Activated CD4-positive, alpha-beta T cell treated with anti-CD3 and anti-CD28 coated beads, Interleukin-2, amount 50 U/mL, for 16 hours (primary cell): ENCODE measurements around the gene NCKAP5.

Experiments used
- DNase-seq: peaks from one replicate; pipeline ENCODE4 v3.0.0-alpha.2; 2020

Gene NCKAP5

GRCh38 chr2:133573491-133574162 lies 5.4 kb upstream of the NCKAP5 start:
- DNase-seq = no peak

DNA sequence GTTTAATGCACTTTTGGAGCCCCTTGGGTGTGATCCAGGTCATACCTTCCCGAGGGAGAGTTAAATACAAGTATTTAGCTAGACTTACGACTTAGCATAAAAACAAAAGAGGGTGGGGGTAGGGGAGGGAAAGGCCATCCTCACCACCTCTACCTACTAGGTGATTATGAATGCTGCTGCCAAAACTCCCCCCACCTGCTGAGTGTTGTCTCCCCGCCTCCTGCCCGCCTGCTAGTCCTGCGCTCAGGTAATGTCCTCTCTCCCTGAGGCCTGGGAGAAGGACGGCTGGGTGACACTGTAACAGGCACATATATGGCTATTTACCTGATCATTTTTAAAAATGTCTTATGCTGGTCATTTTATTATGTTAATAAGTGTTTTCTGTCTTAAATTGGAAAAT lies 3.0 kb upstream of the NCKAP5 start:
- no peak for DNase-seq

DNA sequence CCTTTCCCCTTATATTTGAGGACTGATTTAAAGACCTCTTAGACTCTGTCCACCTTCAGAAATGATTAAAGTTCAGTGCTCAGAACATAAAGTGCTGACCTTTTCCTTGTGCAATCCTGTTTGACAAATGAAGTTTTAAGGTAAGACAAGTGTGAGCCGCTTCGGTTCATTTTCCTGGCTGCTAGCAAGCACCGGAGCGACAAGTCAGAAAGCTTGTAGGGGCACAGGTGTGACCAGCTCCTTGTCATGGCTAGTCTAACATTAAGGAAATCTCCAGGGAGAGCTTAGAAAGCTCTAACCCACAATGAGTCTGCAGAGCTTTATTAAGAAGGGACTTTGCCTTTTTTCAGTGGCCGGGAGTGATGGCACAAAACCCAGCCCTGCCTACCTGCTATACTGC lies 2.3 kb upstream of the NCKAP5 start:
- DNase-seq = no peak

GRCh38 chr2:133569286-133569830 lies 1.1 kb upstream of the NCKAP5 start:
- DNase-seq = no peak

DNA sequence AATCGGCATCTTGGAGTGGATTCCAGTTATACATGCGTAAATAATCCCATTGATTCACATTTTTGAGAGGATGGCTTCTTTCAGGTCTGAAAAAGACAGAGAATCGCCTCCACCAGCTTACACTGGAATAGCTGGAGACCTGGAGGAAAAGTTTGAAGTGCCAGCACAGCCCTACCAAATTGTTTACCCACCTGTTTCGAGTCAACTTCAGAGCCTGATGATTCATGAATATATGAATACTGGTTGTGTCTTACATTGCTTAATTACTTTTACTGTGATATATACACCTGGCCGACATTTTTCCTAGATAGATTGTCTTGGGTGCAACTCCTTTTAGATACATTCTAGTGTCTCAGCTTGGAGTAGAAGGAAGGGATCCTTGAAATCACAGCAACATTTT lies 335 bp upstream of the NCKAP5 start:
- no peak for DNase-seq

DNA sequence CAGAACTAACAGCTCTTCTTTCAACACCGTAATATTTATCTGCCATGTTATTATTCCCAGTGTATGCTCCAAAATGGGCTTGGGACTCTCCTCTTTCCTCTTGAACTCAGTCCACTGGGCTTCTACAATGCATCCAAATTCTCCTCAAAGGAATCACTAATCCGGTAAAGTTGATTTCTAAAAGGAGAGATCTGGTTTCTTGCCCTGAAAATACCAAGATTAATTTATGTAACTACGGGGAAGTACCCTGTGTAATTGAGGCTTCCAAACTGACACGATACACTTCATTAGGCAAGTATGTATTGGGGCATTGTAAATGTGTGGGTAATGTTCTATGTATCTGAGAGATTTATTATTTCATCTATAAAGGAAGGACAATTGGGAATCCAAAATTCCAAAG lies 5.7 kb downstream of the NCKAP5 start:
- no peak for DNase-seq

DNA sequence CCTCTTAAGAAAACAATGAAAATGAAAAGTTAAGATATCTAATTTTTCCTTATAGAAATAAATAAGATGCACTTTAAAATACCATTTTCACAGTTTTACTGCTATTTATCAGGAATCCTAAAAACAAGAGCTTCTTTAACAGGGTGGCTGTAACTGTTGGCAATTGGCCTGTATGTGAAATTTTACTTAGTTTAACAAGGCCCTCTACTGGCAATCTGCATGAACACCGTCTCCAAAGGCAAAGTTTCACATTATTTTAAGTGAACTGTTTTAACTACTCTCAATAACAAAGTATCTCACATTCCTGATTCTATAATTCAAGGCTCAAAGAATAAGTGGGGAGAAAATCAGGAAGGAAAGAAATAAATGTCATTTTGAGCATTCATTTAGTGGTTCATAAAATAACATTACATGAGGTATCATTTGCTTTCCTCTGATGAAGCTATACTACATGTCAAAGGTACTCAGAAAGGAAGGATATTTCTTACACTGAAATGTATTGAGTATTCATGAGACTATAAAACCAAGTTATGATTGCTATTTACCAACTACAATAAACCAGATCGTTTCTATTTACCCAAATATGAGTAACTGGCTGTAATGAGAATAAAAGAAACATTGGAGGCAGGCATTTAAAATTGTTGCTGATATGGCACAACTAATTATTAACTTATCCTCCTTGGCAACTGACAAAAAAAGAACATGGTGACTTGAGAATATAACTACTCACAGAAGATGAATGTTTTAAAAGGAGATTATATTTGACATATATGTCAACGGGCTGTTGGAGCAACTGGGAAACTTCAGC lies 7.0 kb downstream of the NCKAP5 start:
- DNase-seq = no peak

- no peak for DNase-seq
Observed at GRCh38 chr2:133557614-133558013, 10.6 kb downstream of the NCKAP5 start.

DNA sequence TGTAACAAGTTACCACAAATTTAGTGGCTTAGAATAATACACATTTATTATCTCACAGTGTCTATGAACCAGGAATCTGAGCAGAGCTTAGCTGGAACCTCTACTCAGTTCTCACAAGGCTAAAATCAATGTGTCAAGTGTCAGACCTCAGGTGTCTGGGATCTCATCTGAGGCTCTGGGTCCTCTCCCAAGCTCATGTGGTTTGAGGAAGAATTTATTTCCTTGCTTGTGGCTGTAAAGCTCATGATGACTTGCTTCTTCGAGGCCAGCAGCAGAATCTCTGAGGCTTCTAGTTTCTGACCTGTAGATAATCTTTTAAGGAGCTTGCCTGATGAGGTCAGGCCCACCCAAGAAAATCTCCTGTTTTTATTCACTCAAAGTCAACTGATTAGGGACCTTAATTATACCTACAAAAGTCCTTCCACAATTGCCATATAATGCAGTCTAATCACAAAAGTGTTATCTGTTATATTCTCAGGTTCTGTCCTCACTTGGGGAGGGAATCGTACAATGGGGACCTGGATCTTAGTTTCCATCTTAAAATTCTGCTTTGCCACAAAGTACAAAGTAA lies 14.3 kb downstream of the NCKAP5 start:
- no peak for DNase-seq

- DNase-seq = no peak
Observed at GRCh38 chr2:133553251-133553650, 15.0 kb downstream of the NCKAP5 start.

GRCh38 chr2:133552821-133553220 lies 15.4 kb downstream of the NCKAP5 start:
- DNase-seq = no peak

GRCh38 chr2:133541797-133542196 lies 26.5 kb downstream of the NCKAP5 start:
- no peak for DNase-seq

DNA sequence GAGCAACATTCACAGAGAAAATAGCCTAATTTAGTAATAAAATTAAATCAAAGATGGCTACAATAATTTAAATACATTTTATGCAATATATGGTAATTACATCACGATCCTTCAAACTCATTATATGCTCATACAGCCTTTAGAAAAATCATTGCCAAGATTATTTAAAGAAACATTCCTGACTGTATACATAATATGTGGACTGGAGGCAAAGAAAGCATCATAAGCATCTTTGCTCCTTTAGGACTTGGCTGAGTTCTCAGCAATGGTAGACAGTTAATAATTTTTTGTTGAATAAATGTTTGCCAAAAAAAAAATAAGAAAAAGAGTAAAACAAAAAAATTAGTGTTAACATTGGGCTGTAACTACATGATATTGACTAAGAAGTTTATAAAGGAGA lies 26.9 kb downstream of the NCKAP5 start:
- no peak for DNase-seq

GRCh38 chr2:133532919-133533318 lies 35.3 kb downstream of the NCKAP5 start:
- no peak for DNase-seq

DNA sequence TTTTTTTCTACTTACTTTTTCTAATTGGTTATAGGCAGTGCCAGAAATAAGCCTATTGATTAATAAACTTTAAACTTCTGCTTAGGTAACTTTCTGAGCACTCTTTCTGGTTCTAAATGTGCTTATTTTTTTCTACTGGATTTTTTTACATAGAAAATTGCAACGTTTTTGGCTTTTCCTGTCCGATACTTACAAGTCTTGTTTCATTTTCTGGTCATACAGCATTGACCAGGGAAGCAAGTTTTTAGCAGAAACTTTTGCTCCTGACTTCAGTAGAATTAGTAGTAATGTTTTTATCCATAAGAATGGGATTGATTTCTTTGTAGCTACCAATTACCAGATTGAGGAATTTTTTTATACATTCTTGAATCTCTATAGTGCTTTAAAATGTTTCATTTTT lies 36.9 kb downstream of the NCKAP5 start:
- no peak for DNase-seq

DNA sequence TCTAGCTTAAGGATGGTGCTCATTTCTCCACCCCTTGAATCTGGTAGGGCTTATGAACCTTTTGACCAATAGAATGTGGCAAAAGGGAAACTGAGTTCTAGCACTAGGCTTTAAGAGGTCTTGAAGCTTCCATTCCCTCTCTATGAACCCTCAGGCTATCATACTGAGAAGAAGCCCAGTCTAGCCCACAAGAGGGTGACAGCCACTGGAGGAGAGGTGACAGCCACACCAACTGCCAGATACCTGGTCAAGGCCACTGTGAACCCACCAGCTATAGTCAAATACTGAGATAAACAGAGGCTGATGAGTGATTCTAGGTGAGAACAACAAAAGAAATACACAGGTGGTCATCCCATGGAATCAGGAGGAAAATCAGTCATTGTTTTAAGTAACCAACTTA lies 37.6 kb downstream of the NCKAP5 start:
- no peak for DNase-seq

DNA sequence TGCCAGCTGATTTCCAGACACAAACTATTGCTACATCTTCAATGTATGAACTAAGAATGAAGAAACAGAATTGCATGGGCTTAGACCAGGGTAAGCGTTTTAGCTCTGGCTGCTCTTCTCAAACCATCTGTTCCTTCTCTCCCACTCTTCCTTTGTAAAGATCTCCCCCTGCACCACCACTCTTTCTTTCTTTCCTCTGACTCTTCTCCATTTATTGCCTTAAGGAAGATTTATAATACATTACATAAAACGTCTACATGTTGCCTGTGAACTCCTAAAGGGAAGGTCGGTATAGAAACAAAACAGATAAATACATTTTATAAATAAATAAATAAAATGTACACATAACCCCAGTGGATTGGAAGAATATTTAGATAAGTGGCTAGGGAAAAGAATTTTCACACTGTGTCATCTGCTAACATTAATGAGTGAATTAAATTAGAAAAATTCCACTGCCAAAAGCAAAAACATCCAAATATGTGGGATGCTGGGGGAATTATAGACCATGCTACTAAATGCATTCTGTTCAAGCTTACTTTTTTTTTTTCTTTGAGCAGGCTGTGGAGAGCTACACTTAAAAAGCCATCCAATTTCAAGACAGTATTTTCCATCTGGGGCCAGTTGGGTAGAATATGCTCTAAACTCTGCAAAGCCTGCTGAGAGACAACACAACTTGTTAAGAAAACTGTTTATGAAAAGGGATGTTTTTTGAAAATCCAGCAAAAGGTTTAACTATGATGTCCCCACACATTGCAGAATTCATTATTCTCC lies 41.5 kb downstream of the NCKAP5 start:
- no peak for DNase-seq

GRCh38 chr2:133525613-133526529 lies 42.4 kb downstream of the NCKAP5 start:
- DNase-seq = no peak

DNA sequence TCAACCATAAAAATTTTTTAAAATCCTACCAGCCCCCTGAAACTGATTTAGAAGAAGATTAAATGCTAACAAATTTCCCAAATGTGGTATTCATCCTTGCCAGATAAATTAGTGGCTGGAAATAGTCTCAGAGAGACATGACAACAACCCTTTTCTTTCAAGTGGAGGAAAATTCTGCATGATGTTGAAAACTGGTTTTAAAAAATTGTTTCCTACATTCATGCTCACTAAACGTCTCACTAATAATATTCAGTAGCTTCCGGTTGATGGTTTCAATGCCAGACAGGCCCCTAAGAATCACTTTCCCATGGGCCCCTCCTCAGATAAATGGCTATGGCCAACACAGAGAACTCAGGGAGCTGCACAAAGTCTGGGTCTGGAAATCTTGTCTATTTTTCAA lies 43.2 kb downstream of the NCKAP5 start:
- no peak for DNase-seq

DNA sequence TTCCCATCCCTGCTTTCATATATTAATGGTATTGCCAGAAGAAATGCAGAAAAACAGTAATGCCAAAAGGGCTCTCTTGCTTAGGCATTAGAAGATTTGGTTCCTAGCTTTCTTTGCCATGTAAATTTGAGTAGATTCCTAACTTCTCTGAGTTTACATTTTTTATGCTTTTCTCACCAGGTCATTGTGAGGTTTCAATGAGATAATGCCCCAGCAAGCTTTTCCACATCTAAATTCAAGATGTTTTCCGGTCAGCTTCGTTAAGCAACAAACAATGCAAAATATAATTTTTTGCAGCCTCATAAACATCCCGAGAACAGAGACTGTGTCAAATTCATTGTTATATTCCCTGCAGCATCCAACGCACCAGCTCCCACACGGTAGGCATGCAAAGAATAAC lies 44.9 kb downstream of the NCKAP5 start:
- DNase-seq = no peak

GRCh38 chr2:133522204-133522603 lies 46.1 kb downstream of the NCKAP5 start:
- no peak for DNase-seq

DNA sequence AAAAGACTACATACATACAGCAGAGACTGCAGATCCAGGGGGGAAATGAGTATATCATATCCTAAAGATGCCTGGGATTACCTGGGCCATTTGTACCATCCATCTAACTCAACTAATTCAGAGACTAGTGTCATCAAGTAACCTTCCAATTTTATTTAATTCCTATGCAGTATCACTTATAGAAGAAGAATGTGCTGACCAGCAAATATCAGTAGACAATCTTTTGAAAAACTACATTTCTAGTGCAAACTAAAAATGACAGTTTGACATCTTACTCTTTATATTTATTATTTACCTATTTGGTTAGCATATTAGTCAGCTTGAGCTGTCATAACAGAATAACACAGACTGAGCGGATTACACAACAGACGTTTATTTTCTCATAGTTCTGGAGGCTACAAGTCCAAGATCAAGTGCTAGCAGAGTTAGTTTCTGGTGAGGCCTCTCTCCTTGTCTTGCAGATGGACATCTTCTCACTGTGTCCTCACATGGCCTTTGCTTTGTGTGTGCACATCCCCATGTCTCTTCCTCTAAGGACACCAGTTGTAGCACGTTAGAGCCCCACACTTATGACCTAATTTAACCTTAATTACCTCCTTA lies 47.0 kb downstream of the NCKAP5 start:
- no peak for DNase-seq
